HG03103 (cell line): ENCODE data around the gene PLVAP.
A peak's percentile ranks its signal among the peaks of the same experiment; 100 is the strongest.

Experiments
- ATAC-seq: cut with Tn5 transposase; IDR thresholded peaks from one replicate; pipeline ENCODE4 v1.9.1; 2021; ENCODE audit warnings: low read depth; ENCODE audit not compliant: unreplicated experiment

PLVAP gene

GRCh38 chr19:17324357-17325114 is 52.6 kb downstream of the PLVAP start:
- ATAC-seq, result no peak

- ATAC-seq, result no peak
Observed at GRCh38 chr19:17323964-17324332, 53.2 kb downstream of the PLVAP start.

GRCh38 chr19:17323300-17323963 is 53.7 kb downstream of the PLVAP start:
- ATAC-seq, result no peak

- ATAC-seq, result no peak
Observed at GRCh38 chr19:17322854-17323253, 54.3 kb downstream of the PLVAP start.

- ATAC-seq, result no peak
Observed at GRCh38 chr19:17321655-17322489, 55.3 kb downstream of the PLVAP start.

- ATAC-seq, result no peak
Observed at GRCh38 chr19:17320435-17320834, 56.7 kb downstream of the PLVAP start.

GRCh38 chr19:17319473-17320238 is 57.5 kb downstream of the PLVAP start:
- ATAC-seq, result no peak

GRCh38 chr19:17318966-17319365 is 58.2 kb downstream of the PLVAP start:
- ATAC-seq, result no peak

GRCh38 chr19:17314007-17314593 is 63.0 kb downstream of the PLVAP start:
- no peak for ATAC-seq

GRCh38 chr19:17312189-17313113 is 64.7 kb downstream of the PLVAP start:
- ATAC-seq, result no peak

- no peak for ATAC-seq
Observed at GRCh38 chr19:17311455-17312188, 65.5 kb downstream of the PLVAP start.

GRCh38 chr19:17309965-17310461 is 67.1 kb downstream of the PLVAP start:
- no peak for ATAC-seq

GRCh38 chr19:17309198-17309964 is 67.8 kb downstream of the PLVAP start, which contains the start of gene DDA1:
Gene DDA1, plus strand, starts transcription at chr19:17309563. Its CDS starts 92 bp downstream, at chr19:17309655.
- ATAC-seq, result peak; percentile 52

- ATAC-seq, result no peak
Observed at GRCh38 chr19:17307876-17308377, 69.2 kb downstream of the PLVAP start.

GRCh38 chr19:17306285-17306714 is 70.8 kb downstream of the PLVAP start:
- no peak for ATAC-seq

GRCh38 chr19:17305517-17306284 is 71.4 kb downstream of the PLVAP start, which contains the start of gene MRPL34:
Gene MRPL34, plus strand, starts transcription at chr19:17305872. Its CDS starts 21 bp downstream, at chr19:17305893.
- ATAC-seq, result peak; percentile 43

GRCh38 chr19:17305216-17305516 is 72.0 kb downstream of the PLVAP start:
- ATAC-seq, result no peak
